Activated gamma-delta T cell treated with Interleukin-2 at 50 U/mL for 16 hours (primary cell): ENCODE results near the gene MOSPD3.

ENCODE experiments used
- DNase-seq: peaks from one replicate; pipeline ENCODE4 v3.0.0-alpha.2; 2020

The MOSPD3 gene

GRCh38 chr7:100595188-100595587, 17.2 kb upstream of the MOSPD3 start:
- no peak for DNase-seq

GRCh38 chr7:100598425-100598824, 13.9 kb upstream of the MOSPD3 start:
- DNase-seq: no peak

- DNase-seq: no peak
Measured at GRCh38 chr7:100599911-100600729, 12.2 kb upstream of the MOSPD3 start.

- DNase-seq: no peak
Measured at GRCh38 chr7:100600730-100601038, 11.7 kb upstream of the MOSPD3 start.

- no peak for DNase-seq
Measured at GRCh38 chr7:100602889-100603725, 9.2 kb upstream of the MOSPD3 start.

GRCh38 chr7:100603726-100604027, 8.7 kb upstream of the MOSPD3 start:
- DNase-seq: no peak

- peak; percentile 79 for DNase-seq
Measured at GRCh38 chr7:100604028-100604975, 8.0 kb upstream of the MOSPD3 start.

- peak; percentile 21 for DNase-seq
Measured at GRCh38 chr7:100604976-100605911, 7.1 kb upstream of the MOSPD3 start.

- DNase-seq: no peak
Measured at GRCh38 chr7:100606313-100606712, 6.0 kb upstream of the MOSPD3 start.

- DNase-seq: no peak
Measured at GRCh38 chr7:100607111-100607510, 5.2 kb upstream of the MOSPD3 start.

- no peak for DNase-seq
Measured at GRCh38 chr7:100609958-100610357, 2.4 kb upstream of the MOSPD3 start.

- DNase-seq: peak; percentile 16
Measured at GRCh38 chr7:100612730-100613390, 520 bp downstream of the MOSPD3 start.

GRCh38 chr7:100613412-100614175, 1.3 kb downstream of the MOSPD3 start:
- DNase-seq: no peak

GRCh38 chr7:100614308-100614861, 2.0 kb downstream of the MOSPD3 start:
- DNase-seq: no peak

GRCh38 chr7:100620239-100620638, 7.9 kb downstream of the MOSPD3 start:
- no peak for DNase-seq

- no peak for DNase-seq
Measured at GRCh38 chr7:100620804-100621203, 8.5 kb downstream of the MOSPD3 start.

- DNase-seq: no peak
Measured at GRCh38 chr7:100621554-100621953, 9.2 kb downstream of the MOSPD3 start.

- no peak for DNase-seq
Measured at GRCh38 chr7:100623951-100624824, 11.8 kb downstream of the MOSPD3 start.

- DNase-seq: no peak
Measured at GRCh38 chr7:100626055-100626454, 13.7 kb downstream of the MOSPD3 start.
